Neural cell (in vitro differentiated cells): ENCODE measurements around the gene CRYGS. TPM values are rescaled to one million over a fixed set of nuclear protein-coding genes. Genes with fewer than 3 reads are reported as not detected.

Source experiments
- H2AFZ ChIP-seq: fragments of 200-600, 300-800 bp; sonication (generic), shearing (Covaris generic); 2 replicates; pipeline ENCODE4 v1.6.0; 2014; ENCODE audit warnings: low read depth, mild to moderate bottlenecking, antibody characterized with exemption, low read length, moderate library complexity
- H3F3A ChIP-seq: fragments of 200-600 bp; shearing (Covaris generic); 2 replicates; pipeline ENCODE4 v1.6.1; 2016; ENCODE audit warnings: mild to moderate bottlenecking, moderate library complexity, mixed read lengths, antibody characterized with exemption, low read length; ENCODE audit not compliant: insufficient read depth, poor library complexity, severe bottlenecking
- H3K27ac ChIP-seq: fragments of 200-600, 300-800 bp; sonication (generic), shearing (Covaris generic); 2 replicates; pipeline ENCODE4 v1.5.1; 2014; ENCODE audit warnings: mild to moderate bottlenecking, low read length, moderate library complexity
- H3K27me3 ChIP-seq: fragments of 300-800, 200-600 bp; sonication (generic), shearing (Covaris generic); 2 replicates; pipeline ENCODE4 v1.6.0; 2014; ENCODE audit warnings: mild to moderate bottlenecking, low read depth, low read length, moderate library complexity; ENCODE audit not compliant: insufficient read depth
- H3K36me3 ChIP-seq: fragments of 300-800, 200-600 bp; sonication (generic), shearing (Covaris generic); 2 replicates; pipeline ENCODE4 v1.5.1; 2014; ENCODE audit warnings: mild to moderate bottlenecking, antibody characterized with exemption, low read length, moderate library complexity; ENCODE audit not compliant: insufficient read depth
- H3K4me2 ChIP-seq: fragments of 300-800, 200-600 bp; sonication (generic), shearing (Covaris generic); 2 replicates; pipeline ENCODE4 v1.6.0; 2014; ENCODE audit warnings: mild to moderate bottlenecking, low read length
- H3K4me3 ChIP-seq: fragments of 300-800, 200-600 bp; sonication (generic), shearing (Covaris generic); 2 replicates; pipeline ENCODE4 v1.5.1; 2014; ENCODE audit warnings: mild to moderate bottlenecking, low read length, moderate library complexity
- H3K79me2 ChIP-seq: fragments of 200-600 bp; shearing (Covaris generic); replicated peaks from 2 replicates; pipeline ENCODE4 v1.6.0; 2014; ENCODE audit warnings: mild to moderate bottlenecking, low read length, moderate library complexity; ENCODE audit not compliant: insufficient read depth
- H3K9ac ChIP-seq: fragments of 300-800, 200-600 bp; sonication (generic), shearing (Covaris generic); 2 replicates; pipeline ENCODE4 v1.6.1; 2016; ENCODE audit warnings: mild to moderate bottlenecking, low read length, mixed read lengths
- H3K9me2 ChIP-seq: fragments of 200-600 bp; shearing (Covaris generic); 2 replicates; pipeline ENCODE4 v1.6.1; 2016; ENCODE audit warnings: mild to moderate bottlenecking, low read length, mixed read lengths; ENCODE audit not compliant: insufficient read depth
- H3K9me3 ChIP-seq: fragments of 200-600, 300-800 bp; sonication (generic), shearing (Covaris generic); 2 replicates; pipeline ENCODE4 v1.6.1; 2016; ENCODE audit warnings: mild to moderate bottlenecking, mixed run types, low read length, moderate library complexity, mixed read lengths
- H4K20me1 ChIP-seq: fragments of 200-600 bp; shearing (Covaris generic); 2 replicates; pipeline ENCODE4 v1.6.1; 2016; ENCODE audit warnings: mild to moderate bottlenecking, mixed run types; ENCODE audit not compliant: insufficient read depth
- EP300 ChIP-seq: fragments of 450-650 bp; conservative IDR thresholded peaks from 2 replicates; pipeline ENCODE4 v1.6.1; 2014; ENCODE audit warnings: antibody characterized with exemption, mild to moderate bottlenecking, moderate library complexity; ENCODE audit not compliant: poor library complexity, severe bottlenecking
- EZH2 ChIP-seq: fragments of 200-600, 300-800 bp; shearing (Covaris generic), sonication (generic); IDR thresholded peaks from 2 replicates; pipeline ENCODE4 v1.6.1; 2014; ENCODE audit warnings: antibody characterized with exemption, low read length, borderline replicate concordance, mild to moderate bottlenecking; ENCODE audit not compliant: insufficient read depth, poor library complexity, severe bottlenecking
- MXI1 ChIP-seq: fragments of 450-650 bp; conservative IDR thresholded peaks from 2 replicates; pipeline ENCODE4 v1.6.1; 2014; ENCODE audit warnings: antibody characterized with exemption, mild to moderate bottlenecking; ENCODE audit not compliant: poor library complexity, severe bottlenecking
- POLR2AphosphoS5 ChIP-seq: IDR thresholded peaks from 2 replicates; pipeline ENCODE4 v1.6.1; 2012
- RAD21 ChIP-seq: fragments of 450-650 bp; conservative IDR thresholded peaks from 2 replicates; pipeline ENCODE4 v1.6.1; 2014; ENCODE audit warnings: antibody characterized with exemption, mild to moderate bottlenecking, moderate library complexity
- SMC3 ChIP-seq: fragments of 450-650 bp; conservative IDR thresholded peaks from 2 replicates; pipeline ENCODE4 v1.6.1; 2014; ENCODE audit warnings: antibody characterized with exemption, mild to moderate bottlenecking, moderate library complexity; ENCODE audit not compliant: poor library complexity
- TAF1 ChIP-seq: IDR thresholded peaks from 2 replicates; pipeline ENCODE4 v1.6.1; 2012; ENCODE audit warnings: low read depth
- polyA plus RNA-seq: library from polyadenylated mRNA; depleted of rRNA; stranded (reverse); fragments of >200 nt; gene quantifications from 2 replicates; pipeline ENCODE4 v1.2.3, GENCODE V29; 2014
- TF ChIP-seq, protein P1 (sequence below): IDR thresholded peaks from 2 replicates; pipeline ENCODE4 v1.6.1; 2012; ENCODE audit warnings: borderline replicate concordance
- TF ChIP-seq, protein P2 (sequence below): fragments of 450-650 bp; IDR thresholded peaks from 2 replicates; pipeline ENCODE4 v1.5.1; 2014; ENCODE audit warnings: antibody characterized with exemption, mild to moderate bottlenecking, moderate library complexity; ENCODE audit not compliant: poor library complexity, severe bottlenecking

CRYGS gene
- polyA plus RNA-seq, 1 donor from 2014 or later: 7.7 TPM

DNA sequence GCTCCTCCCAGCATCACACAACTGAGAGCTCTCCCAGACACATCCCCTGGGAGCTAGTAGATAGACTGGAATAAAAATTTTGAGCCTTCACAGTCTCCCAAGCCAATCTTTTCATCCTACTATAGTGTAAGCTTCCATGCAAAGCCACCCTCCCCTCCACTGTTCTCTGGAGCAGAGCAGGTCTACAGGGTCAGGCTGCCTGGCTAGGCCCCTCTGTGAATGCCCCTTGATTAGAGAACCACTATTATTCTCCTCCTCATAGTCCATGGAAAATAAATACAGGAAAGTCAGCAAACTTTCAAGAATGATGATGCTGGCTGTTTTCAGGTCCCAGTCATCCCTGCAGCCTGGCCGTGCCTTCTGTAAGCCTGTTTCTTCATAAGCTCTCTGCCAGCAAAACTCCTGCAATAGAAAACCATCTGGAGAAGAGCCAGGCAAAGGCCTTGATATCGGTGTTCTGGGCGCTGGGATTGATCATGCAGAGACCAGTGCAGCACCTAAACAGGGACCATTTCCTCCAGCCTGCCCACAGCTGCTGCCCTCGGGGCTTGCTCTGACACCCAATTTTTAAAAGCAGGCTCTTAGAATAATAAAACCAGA, 51.7 kb downstream of the CRYGS start:
- no peak overlapping the region for H3K4me2 ChIP-seq
- H3F3A ChIP-seq: no peaks in the 10 kb centered on the region
- no peaks in the 10 kb centered on the region for H3K9me3 ChIP-seq
- no peak overlapping the region for H3K27ac ChIP-seq
- H3K9ac ChIP-seq: no peak overlapping the region
- H3K9me2 ChIP-seq: no peaks in the 10 kb centered on the region
- no peak overlapping the region for H3K4me3 ChIP-seq
- no peaks in the 10 kb centered on the region for H3K36me3 ChIP-seq
- no peak for TF ChIP-seq EP300
- H2AFZ ChIP-seq: no peak overlapping the region
- H4K20me1 ChIP-seq: no peaks in the 10 kb centered on the region
- H3K79me2 ChIP-seq: no peaks in the 10 kb centered on the region
- H3K27me3 ChIP-seq: no peaks in the 10 kb centered on the region

DNA sequence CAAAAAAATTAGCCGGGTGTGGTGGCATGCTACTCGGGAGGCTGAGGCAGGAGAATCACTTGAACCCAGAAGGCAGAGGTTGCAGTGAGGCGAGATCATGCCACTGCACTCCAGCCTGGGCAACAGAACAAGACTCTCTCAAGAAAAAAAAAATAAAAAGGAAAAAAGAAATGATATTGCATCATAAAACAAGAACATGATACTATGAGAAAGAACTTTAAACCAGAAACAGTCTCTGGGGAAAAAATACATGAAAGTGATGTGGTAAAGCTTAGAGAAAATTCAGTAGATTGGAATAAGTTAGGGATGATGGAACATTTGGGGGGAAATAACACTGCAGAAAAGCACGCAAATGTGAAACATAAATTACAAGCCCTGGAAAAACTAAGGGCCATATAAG, 54.7 kb downstream of the CRYGS start:
- Histone ChIP-seq H3K4me3 (no peak overlapping the region), H3K36me3 (no peaks in the 10 kb centered on the region), H3K9ac (no peak overlapping the region), H3F3A (no peaks in the 10 kb centered on the region), H3K27me3 (no peaks in the 10 kb centered on the region), H3K4me2 (no peak overlapping the region), H3K27ac (no peak overlapping the region), H2AFZ (no peak overlapping the region), H3K9me3 (no peaks in the 10 kb centered on the region), H3K79me2 (no peaks in the 10 kb centered on the region), H4K20me1 (no peaks in the 10 kb centered on the region), H3K9me2 (no peaks in the 10 kb centered on the region)
- TF ChIP-seq POLR2AphosphoS5 (no peak), MXI1 (no peak), EZH2 (no peak), TAF1 (no peak), RAD21 (no peak), SMC3 (no peak), EP300 (no peak)
- TF ChIP-seq, protein P1, sequence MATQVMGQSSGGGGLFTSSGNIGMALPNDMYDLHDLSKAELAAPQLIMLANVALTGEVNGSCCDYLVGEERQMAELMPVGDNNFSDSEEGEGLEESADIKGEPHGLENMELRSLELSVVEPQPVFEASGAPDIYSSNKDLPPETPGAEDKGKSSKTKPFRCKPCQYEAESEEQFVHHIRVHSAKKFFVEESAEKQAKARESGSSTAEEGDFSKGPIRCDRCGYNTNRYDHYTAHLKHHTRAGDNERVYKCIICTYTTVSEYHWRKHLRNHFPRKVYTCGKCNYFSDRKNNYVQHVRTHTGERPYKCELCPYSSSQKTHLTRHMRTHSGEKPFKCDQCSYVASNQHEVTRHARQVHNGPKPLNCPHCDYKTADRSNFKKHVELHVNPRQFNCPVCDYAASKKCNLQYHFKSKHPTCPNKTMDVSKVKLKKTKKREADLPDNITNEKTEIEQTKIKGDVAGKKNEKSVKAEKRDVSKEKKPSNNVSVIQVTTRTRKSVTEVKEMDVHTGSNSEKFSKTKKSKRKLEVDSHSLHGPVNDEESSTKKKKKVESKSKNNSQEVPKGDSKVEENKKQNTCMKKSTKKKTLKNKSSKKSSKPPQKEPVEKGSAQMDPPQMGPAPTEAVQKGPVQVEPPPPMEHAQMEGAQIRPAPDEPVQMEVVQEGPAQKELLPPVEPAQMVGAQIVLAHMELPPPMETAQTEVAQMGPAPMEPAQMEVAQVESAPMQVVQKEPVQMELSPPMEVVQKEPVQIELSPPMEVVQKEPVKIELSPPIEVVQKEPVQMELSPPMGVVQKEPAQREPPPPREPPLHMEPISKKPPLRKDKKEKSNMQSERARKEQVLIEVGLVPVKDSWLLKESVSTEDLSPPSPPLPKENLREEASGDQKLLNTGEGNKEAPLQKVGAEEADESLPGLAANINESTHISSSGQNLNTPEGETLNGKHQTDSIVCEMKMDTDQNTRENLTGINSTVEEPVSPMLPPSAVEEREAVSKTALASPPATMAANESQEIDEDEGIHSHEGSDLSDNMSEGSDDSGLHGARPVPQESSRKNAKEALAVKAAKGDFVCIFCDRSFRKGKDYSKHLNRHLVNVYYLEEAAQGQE: no peak
- TF ChIP-seq, protein P2, sequence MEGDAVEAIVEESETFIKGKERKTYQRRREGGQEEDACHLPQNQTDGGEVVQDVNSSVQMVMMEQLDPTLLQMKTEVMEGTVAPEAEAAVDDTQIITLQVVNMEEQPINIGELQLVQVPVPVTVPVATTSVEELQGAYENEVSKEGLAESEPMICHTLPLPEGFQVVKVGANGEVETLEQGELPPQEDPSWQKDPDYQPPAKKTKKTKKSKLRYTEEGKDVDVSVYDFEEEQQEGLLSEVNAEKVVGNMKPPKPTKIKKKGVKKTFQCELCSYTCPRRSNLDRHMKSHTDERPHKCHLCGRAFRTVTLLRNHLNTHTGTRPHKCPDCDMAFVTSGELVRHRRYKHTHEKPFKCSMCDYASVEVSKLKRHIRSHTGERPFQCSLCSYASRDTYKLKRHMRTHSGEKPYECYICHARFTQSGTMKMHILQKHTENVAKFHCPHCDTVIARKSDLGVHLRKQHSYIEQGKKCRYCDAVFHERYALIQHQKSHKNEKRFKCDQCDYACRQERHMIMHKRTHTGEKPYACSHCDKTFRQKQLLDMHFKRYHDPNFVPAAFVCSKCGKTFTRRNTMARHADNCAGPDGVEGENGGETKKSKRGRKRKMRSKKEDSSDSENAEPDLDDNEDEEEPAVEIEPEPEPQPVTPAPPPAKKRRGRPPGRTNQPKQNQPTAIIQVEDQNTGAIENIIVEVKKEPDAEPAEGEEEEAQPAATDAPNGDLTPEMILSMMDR: no peak

Other genes with a start within 250 kb of the CRYGS start
- 0.08 TPM in 1 of 2 replicates, not detected in the other for gene DGKG, start 182.1 kb downstream of the CRYGS start, polyA plus RNA-seq
- 11.6 and 13.4 TPM in 2 replicates for gene TBCCD1, start 23.0 kb upstream of the CRYGS start, polyA plus RNA-seq
- gene DNAJB11, start 26.3 kb upstream of the CRYGS start, polyA plus RNA-seq: 100.0 and 108 TPM in 2 replicates
- 0.40 and 1.1 TPM in 2 replicates for gene AHSG, start 68.7 kb upstream of the CRYGS start, polyA plus RNA-seq
- not detected in 2 replicates for gene FETUB, start 96.0 kb upstream of the CRYGS start, polyA plus RNA-seq
- not detected in 2 replicates for gene HRG, start 121.6 kb upstream of the CRYGS start, polyA plus RNA-seq
- not detected in 2 replicates for gene KNG1, start 173.0 kb upstream of the CRYGS start, polyA plus RNA-seq
- 2,975 and 3,298 TPM in 2 replicates for gene EIF4A2, start 239.2 kb upstream of the CRYGS start, polyA plus RNA-seq